Measurements from ENCODE around the gene HSD17B2. TPM values are rescaled to one million over a fixed set of nuclear protein-coding genes. Genes with fewer than 3 reads are reported as not detected.

HSD17B2 gene
- polyA plus RNA-seq, 1 of the 3 experiments (the other 2 are of a cell fraction), result not detected

GRCh38 chr16:81996664-81997509 is 38.2 kb upstream of the HSD17B2 start:
- Histone ChIP-seq H3K27me3 (ENCODE audit: insufficient read depth) (no peaks in the 10 kb centered on the region), H3K36me3 (replicated peaks in 1 of 2; ENCODE audit: control insufficient read depth in 1 of 2, insufficient read depth in 2 of 2, low read length in 1 of 2) (no peaks in the 10 kb centered on the region), H3K9me2 (no peaks in the 10 kb centered on the region), H3K4me2 (peak overlapping the region; percentile 69), H3K9ac (no peak overlapping the region), H2AFZ (ENCODE audit: low read depth) (peak overlapping the region; percentile 7; the same call in 1 of the 2 replicates), H3K27ac (ENCODE audit: low read depth in 2 of 2, low read length in 1 of 2) (peak overlapping the region in 1 of 2 experiments; percentile 66; a peak in 2 of 4 replicates), H3K9me3 (no peaks in the 10 kb centered on the region), H3K79me2 (ENCODE audit: insufficient read depth) (no peaks in the 10 kb centered on the region), H3K4me1 (ENCODE audit: control insufficient read depth in 1 of 2, insufficient read depth in 2 of 2, low read depth in 1 of 2, low read length in 1 of 2) (peaks cover 0 to 4% of the 10 kb centered on the region in 2 experiments; a peak in 3 of 4 replicates), H3K4me3 (ENCODE audit: low read depth in 2 of 2, low read length in 1 of 2) (no peak overlapping the region), H3F3A (replicated peaks; ENCODE audit: insufficient read depth) (peaks cover 4% of the 10 kb centered on the region), H4K20me1 (ENCODE audit: insufficient read depth) (no peaks in the 10 kb centered on the region)
- 43% methylated on average over 11 of the region's 11 CpGs for WGBS (ENCODE audit: low lambda C conversion rate)
- ChIA-PET POLR2A (no interaction called here), CTCF (interaction anchor here (1.2 to 2.4 kb wide), 2 partner anchors 58 to 267 kb away, joined by 3 to 7 read pairs; no protein-coding TSS in a partner anchor)
- no peak for TF ChIP-seq FOXJ3 (CRISPR knock-in tag; IDR thresholded peaks at IDR 0.05)
- peak; percentile 61 for TF ChIP-seq CTCF (IDR thresholded peaks at IDR 0.05)
- peak; percentile 52 for TF ChIP-seq JUND (IDR thresholded peaks at IDR 0.05)
- TF ChIP-seq MEF2A (IDR thresholded peaks at IDR 0.05; ENCODE audit: borderline replicate concordance, low read depth), result no peak
- no peak for TF ChIP-seq NFIC (IDR thresholded peaks at IDR 0.05; ENCODE audit: borderline replicate concordance)
- no peak for TF ChIP-seq PBX3 (IDR thresholded peaks at IDR 0.05)
- TF ChIP-seq TAF1 (IDR thresholded peaks at IDR 0.05; ENCODE audit: borderline replicate concordance, low read depth, low read length), result no peak
- TF ChIP-seq FOSL2 (IDR thresholded peaks at IDR 0.05; ENCODE audit: borderline replicate concordance, low read depth), result peak; percentile 58; the same call in 1 of the 2 replicates
- TF ChIP-seq USF1 (IDR thresholded peaks at IDR 0.05; ENCODE audit: borderline replicate concordance, low read depth), result no peak
- TF ChIP-seq TCF12 (IDR thresholded peaks at IDR 0.05), result no peak
- no peak for TF ChIP-seq RAD21 (IDR thresholded peaks at IDR 0.05; ENCODE audit: low read length)
- no peak for DNase-seq

- POLR2A ChIA-PET, result no interaction called here
- no peak for TF ChIP-seq ELF1 (IDR thresholded peaks at IDR 0.05)
- TF ChIP-seq FOXJ3 (CRISPR knock-in tag; IDR thresholded peaks at IDR 0.05), result no peak
- TF ChIP-seq MXI1 (IDR thresholded peaks at IDR 0.05; ENCODE audit: low read depth, low read length), result no peak
- no peak for TF ChIP-seq NFIC (IDR thresholded peaks at IDR 0.05; ENCODE audit: borderline replicate concordance)
- TF ChIP-seq PBX3 (IDR thresholded peaks at IDR 0.05), result peak; percentile 68
- no peak for TF ChIP-seq SMC3 (IDR thresholded peaks at IDR 0.05; ENCODE audit: low read depth, low read length)
- no peak for TF ChIP-seq RCOR1 (IDR thresholded peaks at IDR 0.05; ENCODE audit: low read length)
- peak; percentile 88 for TF ChIP-seq TCF12 (IDR thresholded peaks at IDR 0.05)
- no peak for TF ChIP-seq RAD21 (IDR thresholded peaks at IDR 0.05; ENCODE audit: low read length)
- no peak for TF ChIP-seq ZBTB33 (IDR thresholded peaks at IDR 0.05; ENCODE audit: borderline replicate concordance, low read depth)
- no peak for TF ChIP-seq CTCF (IDR thresholded peaks at IDR 0.05)
These were observed 37.3 kb upstream of the HSD17B2 start for GRCh38 chr16:81997738-81998137.

More at GRCh38 chr16:81997738-81998137, 37.3 kb upstream of the HSD17B2 start:
- DNase-seq, result no peak
- CTCF ChIA-PET, result interaction anchor here (1.2 to 2.4 kb wide), 2 partner anchors 59 to 266 kb away, joined by 3 to 7 read pairs; no protein-coding TSS in a partner anchor
- Histone ChIP-seq H3K9me2 (no peaks in the 10 kb centered on the region), H3K36me3 (replicated peaks in 1 of 2; ENCODE audit: control insufficient read depth in 1 of 2, insufficient read depth in 2 of 2, low read length in 1 of 2) (no peaks in the 10 kb centered on the region), H3K27ac (ENCODE audit: low read depth in 2 of 2, low read length in 1 of 2) (peak overlapping the region in 1 of 2 experiments; percentile 66; a peak in 2 of 4 replicates), H3K4me3 (ENCODE audit: low read depth in 2 of 2, low read length in 1 of 2) (no peak overlapping the region), H3K4me1 (ENCODE audit: control insufficient read depth in 1 of 2, insufficient read depth in 2 of 2, low read depth in 1 of 2, low read length in 1 of 2) (peaks cover 0 to 4% of the 10 kb centered on the region in 2 experiments; a peak in 3 of 4 replicates), H3K9me3 (no peaks in the 10 kb centered on the region), H3K79me2 (ENCODE audit: insufficient read depth) (no peaks in the 10 kb centered on the region), H4K20me1 (ENCODE audit: insufficient read depth) (no peaks in the 10 kb centered on the region), H2AFZ (ENCODE audit: low read depth) (peak overlapping the region; percentile 3; the same call in 1 of the 2 replicates), H3K27me3 (ENCODE audit: insufficient read depth) (no peaks in the 10 kb centered on the region), H3F3A (replicated peaks; ENCODE audit: insufficient read depth) (peaks cover 4% of the 10 kb centered on the region), H3K9ac (no peak overlapping the region), H3K4me2 (peak overlapping the region; percentile 69)
- WGBS (ENCODE audit: low lambda C conversion rate), result 3% methylated on average over 2 of the region's 2 CpGs

Measured in SK-N-SH (cell line).